GM20000 (cell line): ENCODE data around the gene STX19.
A peak's percentile ranks its signal among the peaks of the same experiment; 100 is the strongest.
"Not testable (repeated sequence)": the region's sequence is repeated elsewhere in the genome, so short reads cannot be mapped to it uniquely, and the experiment has no call there.

Experiments used
- DNase-seq: peaks from one replicate; pipeline ENCODE4 v3.0.0; 2012; ENCODE audit warnings: low spot score
- TF ChIP-seq, protein P1 (sequence below): IDR thresholded peaks from 2 replicates; pipeline ENCODE4 v1.5.1; 2012; ENCODE audit warnings: mild to moderate bottlenecking, control low read depth; ENCODE audit errors: extremely low read depth, missing control alignments

The STX19 gene

DNA sequence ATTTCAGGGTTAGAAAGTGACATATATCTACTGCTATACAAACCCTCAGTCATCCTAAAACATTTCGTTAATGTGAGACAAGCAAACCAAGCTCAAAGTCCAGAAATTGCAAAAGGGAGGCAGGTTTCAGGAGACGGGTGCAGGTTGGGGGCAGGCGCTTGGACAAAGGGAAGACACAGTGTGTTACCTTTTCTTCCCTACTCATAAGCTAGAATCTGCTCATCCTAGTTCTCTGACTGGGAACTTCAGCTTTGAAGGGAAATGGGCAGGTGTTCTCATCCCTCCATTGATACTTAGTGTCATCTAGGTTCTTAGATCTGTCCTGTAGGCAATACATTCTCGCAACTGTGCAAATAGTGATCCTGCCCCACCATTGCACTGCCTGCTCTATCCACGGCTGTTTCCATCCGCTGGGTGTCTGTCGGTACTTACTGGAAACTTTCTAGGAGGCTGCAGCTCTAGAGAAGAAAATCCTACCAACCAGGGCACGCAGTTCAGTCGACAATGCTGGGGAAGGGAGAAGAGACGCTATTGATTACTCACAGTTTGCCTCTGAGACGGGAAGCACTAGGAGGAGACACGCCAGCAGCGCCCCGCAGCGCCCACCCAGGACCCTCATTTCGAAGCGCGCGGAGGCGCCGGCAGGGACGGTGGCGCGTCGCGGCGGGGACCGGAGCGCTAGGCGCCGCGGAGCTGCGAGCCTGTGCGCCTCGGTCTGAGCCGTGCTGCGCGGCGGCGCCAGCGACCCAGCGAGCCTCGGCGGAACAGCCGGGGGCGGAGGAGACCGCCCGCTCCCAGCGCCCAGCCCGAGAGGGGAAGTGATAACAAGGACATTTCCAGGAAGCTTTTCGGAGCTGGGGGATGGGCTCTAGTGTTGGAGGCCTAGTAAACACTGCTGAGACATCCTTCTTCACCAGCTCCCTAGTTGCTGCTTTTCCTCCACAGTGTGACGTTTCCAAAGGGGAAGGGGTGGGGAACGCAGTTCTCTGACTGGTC is 55.0 kb downstream of the STX19 start, which contains the start of gene PROS1:
PROS1 (minus strand) TSS at position 766 of the 996 bp plus-strand sequence; CDS start at position 619, 147 bp downstream.
- DNase-seq, result peak; percentile 70

DNA sequence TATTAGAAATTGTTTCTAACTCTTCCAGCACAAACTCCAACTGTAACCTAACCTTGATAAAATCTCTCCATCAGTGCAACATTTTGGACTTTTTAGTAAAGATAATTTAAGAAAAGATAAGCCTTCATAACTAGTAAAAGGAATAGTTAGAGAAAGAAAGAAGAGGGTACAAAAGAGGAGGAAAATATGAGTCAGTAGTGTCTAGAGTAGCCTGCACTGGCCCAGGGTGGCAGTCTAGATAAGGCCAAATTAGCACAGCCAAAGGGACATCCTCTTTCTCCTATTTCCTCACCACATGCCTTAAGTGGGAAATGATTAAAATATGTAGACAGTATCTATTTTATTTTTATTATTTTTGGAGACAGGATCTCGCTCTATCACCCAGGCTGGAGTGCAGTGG is 58.4 kb downstream of the STX19 start:
- TF ChIP-seq, protein P1, sequence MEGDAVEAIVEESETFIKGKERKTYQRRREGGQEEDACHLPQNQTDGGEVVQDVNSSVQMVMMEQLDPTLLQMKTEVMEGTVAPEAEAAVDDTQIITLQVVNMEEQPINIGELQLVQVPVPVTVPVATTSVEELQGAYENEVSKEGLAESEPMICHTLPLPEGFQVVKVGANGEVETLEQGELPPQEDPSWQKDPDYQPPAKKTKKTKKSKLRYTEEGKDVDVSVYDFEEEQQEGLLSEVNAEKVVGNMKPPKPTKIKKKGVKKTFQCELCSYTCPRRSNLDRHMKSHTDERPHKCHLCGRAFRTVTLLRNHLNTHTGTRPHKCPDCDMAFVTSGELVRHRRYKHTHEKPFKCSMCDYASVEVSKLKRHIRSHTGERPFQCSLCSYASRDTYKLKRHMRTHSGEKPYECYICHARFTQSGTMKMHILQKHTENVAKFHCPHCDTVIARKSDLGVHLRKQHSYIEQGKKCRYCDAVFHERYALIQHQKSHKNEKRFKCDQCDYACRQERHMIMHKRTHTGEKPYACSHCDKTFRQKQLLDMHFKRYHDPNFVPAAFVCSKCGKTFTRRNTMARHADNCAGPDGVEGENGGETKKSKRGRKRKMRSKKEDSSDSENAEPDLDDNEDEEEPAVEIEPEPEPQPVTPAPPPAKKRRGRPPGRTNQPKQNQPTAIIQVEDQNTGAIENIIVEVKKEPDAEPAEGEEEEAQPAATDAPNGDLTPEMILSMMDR, result no peak
- no peak for DNase-seq

More for the DNA sequence above, 55.0 kb downstream of the STX19 start, which contains the start of gene PROS1:
- TF ChIP-seq, protein P1, result no peak

DNA sequence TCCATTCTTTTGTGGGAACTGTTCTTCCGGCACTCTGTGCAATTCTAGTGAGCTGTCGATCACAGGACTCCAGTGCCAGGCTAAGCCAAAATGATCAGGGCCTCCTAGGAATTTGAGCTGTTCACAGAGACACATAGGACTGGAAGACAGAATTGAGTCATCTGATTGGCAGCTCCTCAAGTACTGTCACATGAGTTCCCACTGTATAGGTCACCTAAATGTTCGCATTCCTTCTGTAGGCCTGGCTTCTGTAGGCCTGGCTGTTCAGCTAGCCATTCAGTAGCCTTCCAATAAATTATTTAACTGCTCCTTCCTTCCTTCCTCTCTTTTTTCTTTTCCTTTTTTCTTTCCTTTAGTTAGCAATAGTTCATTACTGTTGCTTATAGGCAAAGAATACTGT is 59.0 kb downstream of the STX19 start:
- TF ChIP-seq, protein P1, result no peak

DNA sequence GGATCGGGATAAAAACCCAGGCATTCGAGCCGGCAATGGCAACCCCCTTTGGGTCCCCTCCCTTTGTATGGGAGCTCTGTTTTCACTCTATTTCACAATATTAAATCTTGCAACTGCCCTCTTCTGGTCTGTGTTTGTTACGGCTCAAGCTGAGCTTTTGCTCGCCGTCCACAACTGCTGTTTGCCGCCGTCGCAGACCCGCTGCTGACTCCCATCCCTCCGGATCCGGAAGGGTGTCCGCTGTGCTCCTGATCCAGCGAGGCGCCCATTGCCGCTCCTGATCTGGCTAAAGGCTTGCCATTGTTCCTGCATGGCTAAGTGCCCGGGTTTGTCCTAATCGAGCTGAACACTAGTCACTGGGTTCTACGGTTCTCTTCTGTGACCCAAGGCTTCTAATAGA is 63.3 kb downstream of the STX19 start:
- not testable (repeated sequence) for DNase-seq

More for the DNA sequence above, 59.0 kb downstream of the STX19 start:
- DNase-seq, result no peak
